GM12878 (cell line): Measurements from ENCODE around the gene NUDT5. TPM values are rescaled to one million over a fixed set of nuclear protein-coding genes. Genes with fewer than 3 reads are reported as not detected.

ENCODE experiments used
- ATAC-seq: fragments of 200-7000 bp; cut with Tn5 transposase; 3 replicates; pipeline ENCODE4 v1.9.1; 2020; ENCODE audit warnings: mild to moderate bottlenecking, moderate library complexity
- BruUV-seq: library from RNA; stranded (reverse); fragments of 400-500 nt; replicated peaks from 2 replicates; lab custom pipeline; 2021; lab: Mats Ljungman, UMichigan
- CTCF ChIA-PET: fragments of 300-600 bp; sonication (Branson Sonifier 250); formaldehyde crosslinking; extraction: SDS; loops from one replicate; lab custom pipeline; 2021; ENCODE audit warnings: inconsistent platforms; lab: Yijun Ruan, JAX
- POLR2A ChIA-PET: fragments of 350-600 bp; formaldehyde crosslinking; extraction: SDS; loops from one replicate; lab custom pipeline; 2021; ENCODE audit warnings: inconsistent platforms; lab: Charles Lee
- RAD21 ChIA-PET: fragments of 300-600 bp; sonication (Branson Sonifier 250); formaldehyde crosslinking; loops from one replicate; lab custom pipeline; 2023; ENCODE audit warnings: antibody characterized with exemption; ENCODE audit not compliant: unreplicated experiment; lab: Charles Lee
- SMC1A ChIA-PET: fragments of 300-600 bp; sonication (Branson Sonifier 250); formaldehyde crosslinking; loops from one replicate; lab custom pipeline; 2023; ENCODE audit not compliant: unreplicated experiment, uncharacterized antibody; lab: Charles Lee
- DNase-seq: peaks from one replicate; pipeline ENCODE4 v3.0.0-alpha.2; 2011; ENCODE audit warnings: low read depth, low spot score
- FAIRE-seq: peaks from 3 replicates; lab custom pipeline; 2011; peaks lifted over from hg19 to GRCh38; lab: Jason Lieb, UNC
- H2AFZ ChIP-seq: 2 replicates; pipeline ENCODE4 v1.6.0; 2011; ENCODE audit warnings: low read depth, low read length, control low read depth; ENCODE audit not compliant: control insufficient read depth
- H3K27ac ChIP-seq: 2 replicates; pipeline ENCODE4 v1.5.1; 2011; ENCODE audit warnings: control low read depth; ENCODE audit not compliant: control insufficient read depth, insufficient read depth
- H3K27me3 ChIP-seq, 2 experiments: replicated peaks in 1 of 2; 2 replicates each; pipeline versions ENCODE4 v1.6.0 to v1.6.1; 2011; ENCODE audit warnings: low read length in 1 of 2; ENCODE audit not compliant: control insufficient read depth in 2 of 2, insufficient read depth in 2 of 2
- H3K36me3 ChIP-seq, 2 experiments: 2 replicates each; pipeline ENCODE4 v1.5.1; 2011; ENCODE audit warnings: low read length in 1 of 2; ENCODE audit not compliant: control insufficient read depth in 2 of 2, insufficient read depth in 2 of 2
- H3K4me1 ChIP-seq: 2 replicates; pipeline ENCODE4 v1.6.1; 2011; ENCODE audit warnings: mild to moderate bottlenecking, low read length, moderate library complexity, mixed read lengths; ENCODE audit not compliant: control insufficient read depth, insufficient read depth
- H3K4me2 ChIP-seq: 2 replicates; pipeline ENCODE4 v1.6.0; 2011; ENCODE audit warnings: control low read depth; ENCODE audit not compliant: control insufficient read depth, insufficient read depth
- H3K4me3 ChIP-seq: fragments of 200-600 bp; sonication (generic); 2 replicates; pipeline ENCODE4 v1.5.1; 2016
- H3K79me2 ChIP-seq: 2 replicates; pipeline ENCODE4 v1.6.0; 2011; ENCODE audit warnings: low read length; ENCODE audit not compliant: control insufficient read depth, insufficient read depth
- H3K9ac ChIP-seq: 2 replicates; pipeline ENCODE4 v1.8.0; 2011; ENCODE audit warnings: low read length, control low read depth, mixed read lengths; ENCODE audit not compliant: control insufficient read depth, insufficient read depth
- H3K9me3 ChIP-seq: replicated peaks from 3 replicates; pipeline ENCODE4 v1.5.1; 2011; ENCODE audit warnings: mild to moderate bottlenecking, low read length; ENCODE audit not compliant: control insufficient read depth, insufficient read depth
- H4K20me1 ChIP-seq: 2 replicates; pipeline ENCODE4 v1.6.0; 2011; ENCODE audit not compliant: control insufficient read depth, insufficient read depth
- WGBS: methylation state at CpG from one replicate; pipeline ENCODE4 v1.1.6; 2016; ENCODE audit warnings: low lambda C conversion rate; ENCODE audit not compliant: insufficient replicate concordance, insufficient coverage; ENCODE audit errors: missing lambda C conversion rate; 5-methylcytosine and 5-hydroxymethylcytosine counted together
- in situ Hi-C: fragments of 300-500 bp; cut with MboI; formaldehyde crosslinking; loops from 9 replicates; pipeline ENCODE4 v1.14.3; 2018; ENCODE audit warnings: mixed read lengths
- intact Hi-C: fragments of 100-400 bp; cut with micrococcal nuclease; formaldehyde crosslinking; loops from one replicate; pipeline ENCODE4 v1.14.2; 2022; ENCODE audit not compliant: unreplicated experiment
- polyA plus RNA-seq, 11 experiments: library from polyadenylated mRNA; depleted of rRNA in 4 of 11; unstranded in 6 of 11; stranded (reverse) in 5 of 11; fragments of >200 nt; fragmentation: Nextera tagmentation in 4 of 11; fragmentation: Illumina TruSeq in 1 of 11; extraction: Ambion mirVana in 4 of 11; extraction: Trizol in 1 of 11; gene quantifications; 1 replicate in 1 of 11; 2 replicates in 10 of 11; pipeline versions ENCODE4 v1.2.1 to v1.2.3, GENCODE V29; 2011 to 2016; ENCODE audit warnings: inconsistent platforms in 2 of 11, missing spikeins in 2 of 11, low read depth in 1 of 11
- total RNA-seq, 4 experiments: library from RNA; depleted of rRNA in 3 of 4; stranded (reverse); fragments of >200 nt in 3 of 4; fragmentation: Illumina TruSeq in 1 of 4; extraction: Trizol in 1 of 4; gene quantifications; 2 replicates each; pipeline versions ENCODE4 v1.2.1 to v1.2.3, GENCODE V29; 2013 to 2021
- TF ChIP-seq, protein P1 (sequence below): IDR thresholded peaks from 2 replicates; pipeline ENCODE4 v1.6.1; 2012; ENCODE audit warnings: low read depth, low read length, improper control_type of control experiment
- TF ChIP-seq, protein P2 (sequence below), 3 experiments: IDR thresholded peaks in 2 of 3; conservative IDR thresholded peaks in 1 of 3; 2 replicates each; pipeline ENCODE4 v1.5.1; 2011; ENCODE audit warnings: low read depth in 3 of 3, low read length in 3 of 3, mild to moderate bottlenecking in 3 of 3, control low read depth in 2 of 3, moderate library complexity in 2 of 3, inconsistent platforms in 1 of 3, mixed read lengths in 1 of 3; ENCODE audit not compliant: control insufficient read depth in 2 of 3, insufficient read depth in 1 of 3; ENCODE audit errors: extremely low read depth in 1 of 3
- TF ChIP-seq, protein P3 (sequence below): fragments of 450-650 bp; IDR thresholded peaks from 2 replicates; pipeline ENCODE4 v1.6.1; 2017; ENCODE audit warnings: borderline replicate concordance

The NUDT5 gene
- total and polyA plus RNA-seq, 10 of the 15 experiments (the other 5 are each of a cell fraction or from before 2014, with no cell fraction given): 74.1 to 345 (median 153) TPM

DNA sequence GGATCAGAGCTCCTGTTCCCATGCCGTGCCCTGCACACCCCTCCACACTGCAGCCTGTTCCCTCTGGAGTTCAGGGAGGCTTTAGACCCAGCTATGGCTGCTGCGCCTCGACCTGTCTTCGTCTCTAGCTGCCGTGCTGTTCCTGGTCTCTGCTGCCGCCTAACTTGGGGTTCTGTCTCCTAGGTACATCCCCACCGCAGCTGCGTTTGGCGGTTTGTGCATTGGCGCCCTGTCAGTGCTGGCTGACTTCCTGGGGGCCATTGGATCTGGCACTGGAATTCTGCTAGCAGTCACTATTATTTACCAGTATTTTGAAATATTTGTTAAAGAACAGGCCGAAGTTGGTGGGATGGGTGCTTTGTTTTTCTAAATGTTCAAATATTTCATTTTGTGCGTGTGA, 31.6 kb downstream of the NUDT5 start (continued):
- TF ChIP-seq, protein P1, sequence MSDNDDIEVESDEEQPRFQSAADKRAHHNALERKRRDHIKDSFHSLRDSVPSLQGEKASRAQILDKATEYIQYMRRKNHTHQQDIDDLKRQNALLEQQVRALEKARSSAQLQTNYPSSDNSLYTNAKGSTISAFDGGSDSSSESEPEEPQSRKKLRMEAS: no peak
- TF ChIP-seq, protein P2, sequence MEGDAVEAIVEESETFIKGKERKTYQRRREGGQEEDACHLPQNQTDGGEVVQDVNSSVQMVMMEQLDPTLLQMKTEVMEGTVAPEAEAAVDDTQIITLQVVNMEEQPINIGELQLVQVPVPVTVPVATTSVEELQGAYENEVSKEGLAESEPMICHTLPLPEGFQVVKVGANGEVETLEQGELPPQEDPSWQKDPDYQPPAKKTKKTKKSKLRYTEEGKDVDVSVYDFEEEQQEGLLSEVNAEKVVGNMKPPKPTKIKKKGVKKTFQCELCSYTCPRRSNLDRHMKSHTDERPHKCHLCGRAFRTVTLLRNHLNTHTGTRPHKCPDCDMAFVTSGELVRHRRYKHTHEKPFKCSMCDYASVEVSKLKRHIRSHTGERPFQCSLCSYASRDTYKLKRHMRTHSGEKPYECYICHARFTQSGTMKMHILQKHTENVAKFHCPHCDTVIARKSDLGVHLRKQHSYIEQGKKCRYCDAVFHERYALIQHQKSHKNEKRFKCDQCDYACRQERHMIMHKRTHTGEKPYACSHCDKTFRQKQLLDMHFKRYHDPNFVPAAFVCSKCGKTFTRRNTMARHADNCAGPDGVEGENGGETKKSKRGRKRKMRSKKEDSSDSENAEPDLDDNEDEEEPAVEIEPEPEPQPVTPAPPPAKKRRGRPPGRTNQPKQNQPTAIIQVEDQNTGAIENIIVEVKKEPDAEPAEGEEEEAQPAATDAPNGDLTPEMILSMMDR (IDR thresholded peaks at IDR 0.05 in 2 of 3, conservative IDR thresholded peaks at IDR 0.05 in 1 of 3; ENCODE audit: control insufficient read depth in 2 of 3, extremely low read depth in 1 of 3, insufficient read depth in 1 of 3, low read depth in 3 of 3, low read length in 3 of 3): no peak

DNA sequence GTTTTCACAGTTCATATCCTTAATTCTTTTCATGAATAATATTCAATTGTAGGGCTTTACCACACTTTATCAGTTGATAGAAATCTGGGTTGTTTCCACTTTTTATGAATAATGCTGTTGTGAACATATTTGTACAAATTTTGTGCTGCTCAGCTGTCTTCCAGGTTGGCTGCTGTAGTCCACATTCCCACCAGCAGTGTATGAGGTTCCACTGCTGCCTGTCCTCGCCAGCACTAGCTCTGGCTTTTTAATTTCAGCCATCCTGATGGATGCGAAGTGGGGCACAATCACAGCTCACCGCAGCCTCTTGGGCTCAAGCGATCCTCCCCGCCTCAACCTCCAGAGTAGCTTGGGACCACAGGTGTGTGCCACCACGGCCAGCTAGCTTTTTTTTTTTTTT, 32.8 kb downstream of the NUDT5 start:
- Histone ChIP-seq H3K4me3 (no peak overlapping the region), H3K4me1 (no peaks in the 10 kb centered on the region), H4K20me1 (no peaks in the 10 kb centered on the region), H2AFZ (no peak overlapping the region), H3K9me3 (no peaks in the 10 kb centered on the region), H3K9ac (no peak overlapping the region), H3K27ac (no peak overlapping the region), H3K79me2 (no peaks in the 10 kb centered on the region), H3K4me2 (no peak overlapping the region), H3K36me3 (peaks cover 17 to 20% of the 10 kb centered on the region in 2 experiments; a peak in 3 of 4 replicates), H3K27me3 (no peaks in the 10 kb centered on the region)
- in situ Hi-C loops: no loop called here
- 97% methylated on average over 6 of the region's 6 CpGs for WGBS
- ChIA-PET SMC1A (interaction anchor here (1.2 kb wide), 1 partner anchor 10 kb away, joined by 3 read pairs; no protein-coding TSS in a partner anchor), CTCF (interaction anchor here (0.5 to 0.6 kb wide), 2 partner anchors 109 to 1358 kb away, joined by 3 to 4 read pairs; no protein-coding TSS in a partner anchor), RAD21 (interaction anchor here (0.9 kb wide), 1 partner anchor 33 kb away, joined by 3 read pairs; the partner anchor contains the start of genes CDC123 and NUDT5), POLR2A (interaction anchor here (0.5 to 0.7 kb wide), 3 partner anchors 41 to 57 kb away, joined by 3 to 6 read pairs (median 4); no protein-coding TSS in a partner anchor)
- FAIRE-seq (no peak), DNase-seq (no peak), ATAC-seq (no peak)
- TF ChIP-seq, protein P3, sequence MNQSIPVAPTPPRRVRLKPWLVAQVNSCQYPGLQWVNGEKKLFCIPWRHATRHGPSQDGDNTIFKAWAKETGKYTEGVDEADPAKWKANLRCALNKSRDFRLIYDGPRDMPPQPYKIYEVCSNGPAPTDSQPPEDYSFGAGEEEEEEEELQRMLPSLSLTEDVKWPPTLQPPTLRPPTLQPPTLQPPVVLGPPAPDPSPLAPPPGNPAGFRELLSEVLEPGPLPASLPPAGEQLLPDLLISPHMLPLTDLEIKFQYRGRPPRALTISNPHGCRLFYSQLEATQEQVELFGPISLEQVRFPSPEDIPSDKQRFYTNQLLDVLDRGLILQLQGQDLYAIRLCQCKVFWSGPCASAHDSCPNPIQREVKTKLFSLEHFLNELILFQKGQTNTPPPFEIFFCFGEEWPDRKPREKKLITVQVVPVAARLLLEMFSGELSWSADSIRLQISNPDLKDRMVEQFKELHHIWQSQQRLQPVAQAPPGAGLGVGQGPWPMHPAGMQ: no peak
- intact Hi-C loops: no loop called here
- no TSS peak for BruUV-seq
